NCI-H2081 (cell line): ENCODE measurements around the gene ASH1L.
"Not testable (repeated sequence)": the region's sequence is repeated elsewhere in the genome, so short reads cannot be mapped to it uniquely, and the experiment has no call there.

Experiments used
- DNase-seq, 2 experiments: peaks; one replicate each; lab custom pipeline; 2025; lab: John Stamatoyannopoulos, UW

ASH1L gene

DNA sequence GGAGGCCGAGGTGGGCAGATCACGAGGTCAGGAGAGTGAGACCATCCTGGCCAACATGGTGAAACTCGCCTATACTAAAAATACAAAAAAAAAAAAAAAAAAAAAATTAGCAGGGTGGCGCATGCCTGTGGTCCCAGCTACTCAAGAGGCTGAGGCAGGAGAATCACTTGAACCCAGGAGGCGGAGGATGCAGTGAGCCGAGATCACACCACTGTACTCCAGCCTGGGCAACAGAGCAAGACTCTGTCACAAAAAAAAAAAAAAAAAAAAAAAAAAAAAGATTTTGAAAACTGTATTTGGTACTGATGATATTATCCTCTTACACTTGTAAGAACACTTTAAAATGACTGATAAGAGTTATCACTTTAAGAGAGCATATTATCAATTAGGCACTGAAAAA is 74.2 kb downstream of the ASH1L start:
- not testable (repeated sequence) for DNase-seq

GRCh38 chr1:155487541-155487940 is 75.1 kb downstream of the ASH1L start:
- DNase-seq: no peak

GRCh38 chr1:155486952-155487351 is 75.7 kb downstream of the ASH1L start:
- not testable (repeated sequence) for DNase-seq

DNA sequence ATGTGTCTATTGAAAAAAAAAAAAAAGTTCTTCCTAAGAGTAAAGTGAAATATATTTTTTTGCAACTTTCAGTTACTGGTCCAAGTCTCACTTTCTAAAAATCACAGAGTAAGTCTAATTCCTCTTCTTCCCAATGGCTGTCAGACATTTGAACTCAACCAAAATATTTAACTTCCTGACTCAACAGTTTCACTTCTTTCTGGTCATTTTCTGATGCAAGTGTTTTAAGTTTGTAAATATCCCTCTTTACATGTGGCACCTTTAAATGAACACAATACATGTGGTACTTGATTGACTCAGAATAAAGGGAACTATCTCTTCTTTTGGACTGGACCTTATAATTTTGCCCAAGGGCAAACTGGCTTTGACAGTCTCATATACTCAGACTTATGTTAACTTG is 76.7 kb downstream of the ASH1L start:
- peak in 1 of 2 experiments; percentile 7 for DNase-seq

DNA sequence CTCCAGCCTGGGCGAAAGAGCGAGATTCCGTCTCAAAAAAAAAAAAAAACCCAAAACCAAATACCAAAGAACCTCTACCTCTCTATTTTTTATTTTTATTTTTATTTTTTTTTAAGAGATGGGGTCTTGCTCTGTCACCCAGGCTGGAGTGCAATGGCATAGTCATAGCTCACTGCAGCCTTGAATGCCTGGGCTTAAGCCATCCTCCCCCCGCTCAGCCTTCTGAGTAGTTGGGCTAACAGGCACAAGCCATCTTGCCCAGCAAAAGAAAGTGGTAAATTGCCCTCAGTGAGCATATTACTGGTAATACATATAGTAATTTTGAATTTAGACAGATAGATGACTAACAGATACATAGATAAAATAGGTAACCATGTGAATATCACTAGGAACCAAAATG is 77.4 kb downstream of the ASH1L start:
- no peak for DNase-seq

DNA sequence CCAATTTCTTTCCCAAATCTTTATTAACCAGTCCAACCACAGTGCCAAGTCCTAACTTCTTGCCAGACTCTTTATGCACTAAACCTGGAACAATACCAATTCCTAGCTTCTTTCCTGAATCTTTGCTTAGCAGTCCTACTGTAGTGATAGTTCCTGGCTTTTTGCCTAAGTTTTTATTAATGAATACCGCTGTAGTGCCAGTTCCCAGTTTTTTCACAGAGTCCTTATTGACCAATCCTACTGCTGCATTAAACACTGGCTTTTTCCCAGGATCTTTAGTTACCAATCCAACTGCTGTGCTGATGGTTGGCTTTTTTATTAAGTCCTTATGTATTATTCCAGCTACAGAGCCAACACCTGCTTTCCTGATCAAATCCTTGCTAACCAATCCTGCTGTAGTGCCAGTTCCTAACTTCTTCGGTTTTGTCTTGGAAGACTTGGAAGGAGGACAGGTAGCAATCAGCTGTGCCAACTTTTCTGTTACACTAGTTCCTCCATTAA is 80.8 kb downstream of the ASH1L start:
- DNase-seq: no peak

- DNase-seq: no peak
These were observed 83.4 kb downstream of the ASH1L start for GRCh38 chr1:155479205-155479604.

DNA sequence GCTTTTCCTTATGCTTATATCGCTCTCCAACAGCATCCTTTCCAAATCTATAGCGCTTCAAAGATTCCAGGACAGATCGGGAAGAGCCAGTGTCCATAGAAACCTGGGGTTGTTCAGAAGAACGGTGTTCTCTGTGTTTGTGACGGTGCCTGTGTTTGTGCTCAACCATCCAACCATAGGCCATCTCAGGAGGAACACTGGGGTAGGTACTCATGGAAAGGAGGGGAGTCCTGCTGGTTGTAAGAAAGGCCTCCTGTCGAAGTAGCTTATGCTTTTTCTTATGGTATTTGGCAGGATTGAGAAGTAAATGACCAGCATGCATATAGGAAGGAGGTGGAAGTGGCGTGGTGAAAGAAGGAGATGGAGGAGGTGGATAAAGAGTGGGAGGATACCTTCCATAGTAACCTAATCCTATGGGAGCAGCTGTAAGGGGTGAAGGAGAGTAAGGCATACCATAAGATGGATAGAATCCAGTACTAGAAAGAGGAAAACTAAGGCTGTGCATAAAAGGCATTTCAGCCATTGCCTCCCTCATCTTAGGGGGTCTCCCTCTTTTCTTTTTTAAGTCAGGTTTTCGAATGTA is 84.2 kb downstream of the ASH1L start:
- no peak for DNase-seq

GRCh38 chr1:155474146-155474545 is 88.5 kb downstream of the ASH1L start:
- DNase-seq: no peak

DNA sequence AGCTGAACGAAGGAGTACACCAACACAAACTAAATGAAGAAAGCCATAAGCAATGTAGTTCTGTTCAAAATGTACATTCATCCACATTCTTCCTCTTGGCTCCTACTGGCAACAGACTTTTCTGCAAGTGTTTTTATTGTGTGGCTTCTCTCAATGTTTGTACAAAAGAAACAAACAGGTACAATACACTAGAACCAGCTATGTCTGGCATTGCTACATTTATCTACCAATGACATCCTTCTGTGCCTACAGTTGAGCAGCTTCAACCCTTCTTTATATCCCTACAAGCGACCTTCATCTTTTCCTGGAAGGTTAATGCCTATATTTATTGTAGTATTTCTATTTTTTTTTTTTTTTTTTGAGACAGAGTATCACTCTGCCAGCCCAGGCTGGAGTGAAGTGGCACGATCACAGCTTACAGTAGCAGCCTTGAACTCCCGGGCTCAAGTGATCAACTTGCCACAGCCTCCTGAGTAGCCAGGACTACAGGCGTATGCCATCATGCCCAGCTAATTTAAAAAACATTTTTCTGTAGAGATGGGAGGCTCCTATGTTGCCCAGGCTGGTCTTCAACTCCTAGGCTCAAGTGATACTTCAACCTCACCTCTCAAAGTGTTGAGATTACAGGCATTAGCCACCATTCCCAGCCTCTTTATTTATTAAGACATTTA is 89.3 kb downstream of the ASH1L start:
- DNase-seq: no peak

GRCh38 chr1:155472491-155473083 is 90.0 kb downstream of the ASH1L start:
- no peak for DNase-seq

- DNase-seq: no peak
These were observed 90.7 kb downstream of the ASH1L start for GRCh38 chr1:155471891-155472290.

GRCh38 chr1:155471026-155471425 is 91.6 kb downstream of the ASH1L start:
- no peak for DNase-seq

DNA sequence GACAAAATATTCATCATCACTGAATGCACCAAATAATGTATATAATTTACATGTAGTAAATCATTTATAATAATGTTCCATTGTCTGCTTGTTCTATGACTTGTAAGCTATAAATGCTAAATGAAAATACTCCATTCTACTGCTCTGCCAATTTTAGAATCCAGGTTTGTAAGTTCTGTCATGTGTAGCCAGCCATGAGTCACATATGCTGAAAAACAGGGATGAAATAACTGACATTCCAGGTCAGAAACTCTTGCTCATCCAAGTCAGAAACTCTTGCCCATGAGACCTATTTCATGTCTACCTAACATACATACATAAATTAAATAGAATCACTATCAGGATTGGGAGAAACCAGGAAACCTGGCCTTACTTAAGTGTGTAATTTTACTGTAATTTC is 95.6 kb downstream of the ASH1L start:
- DNase-seq: no peak

DNA sequence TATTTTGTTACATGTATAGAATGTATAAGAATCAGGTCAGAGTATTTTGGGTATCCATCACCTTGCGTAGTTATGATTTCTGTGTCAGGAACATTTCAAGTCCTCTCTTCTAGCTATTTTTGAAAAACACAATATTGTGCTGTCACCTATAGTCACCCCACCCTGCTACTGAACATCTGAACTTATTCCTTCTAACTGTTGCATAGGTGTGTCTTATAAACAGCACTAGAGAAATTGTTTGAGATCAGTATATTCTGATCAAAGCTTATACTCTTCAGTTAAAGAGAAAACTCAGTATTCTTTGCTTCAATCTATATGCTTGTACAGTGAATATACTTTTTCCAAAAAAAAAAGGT is 96.0 kb downstream of the ASH1L start:
- DNase-seq: no peak

DNA sequence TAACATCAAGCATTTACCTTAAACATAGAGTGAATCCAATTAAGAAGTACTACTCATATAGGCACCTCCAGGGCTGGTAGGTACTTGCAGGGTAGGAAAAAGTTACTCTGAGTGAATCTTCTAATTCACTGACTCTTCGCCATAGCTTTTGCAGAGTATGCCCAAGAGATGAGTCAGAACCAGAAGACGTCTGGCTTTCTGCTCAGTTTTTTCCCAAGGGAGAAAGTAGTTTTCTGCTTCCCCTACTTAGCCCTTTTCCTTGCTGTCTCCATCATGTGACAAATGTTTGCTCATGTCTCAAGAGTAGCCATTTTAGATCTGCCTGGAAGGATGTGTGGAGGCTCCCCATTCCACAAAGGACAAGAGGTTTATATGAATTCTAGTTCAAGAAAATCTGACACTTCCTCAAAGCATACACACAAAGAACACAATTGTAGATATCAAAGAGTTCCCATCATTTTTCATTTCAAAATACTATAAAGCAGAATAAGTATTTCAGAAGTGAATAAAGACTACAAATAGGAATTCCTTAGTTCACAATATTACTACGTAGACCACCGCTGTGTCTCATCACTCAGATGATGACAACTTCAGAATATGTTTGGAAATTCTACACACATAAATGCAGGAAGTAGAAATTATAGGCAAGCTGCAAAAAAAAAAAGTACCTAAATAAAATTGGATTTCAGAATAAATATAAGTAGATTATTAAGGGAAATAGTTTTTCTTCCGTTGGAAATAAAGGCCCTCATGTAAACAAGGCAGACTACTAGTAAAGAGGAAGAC is 98.5 kb downstream of the ASH1L start:
- DNase-seq: no peak

- DNase-seq: no peak
These were observed 104.5 kb downstream of the ASH1L start for GRCh38 chr1:155458111-155458510.

GRCh38 chr1:155457266-155457665 is 105.3 kb downstream of the ASH1L start:
- DNase-seq: no peak

GRCh38 chr1:155455588-155456195 is 106.9 kb downstream of the ASH1L start:
- no peak for DNase-seq

GRCh38 chr1:155454096-155454495 is 108.5 kb downstream of the ASH1L start:
- DNase-seq: no peak

- no peak for DNase-seq
These were observed 109.5 kb downstream of the ASH1L start for GRCh38 chr1:155453141-155453540.

GRCh38 chr1:155451199-155451598 is 111.4 kb downstream of the ASH1L start:
- DNase-seq: no peak
